Stimulated activated CD8-positive, alpha-beta memory T cell treated with anti-CD3 and anti-CD28 coated beads, Interleukin-7, amount 100 ng/mL, for 4 hours (primary cell): ENCODE measurements around the gene DLGAP1.
"Not testable (repeated sequence)": the region's sequence is repeated elsewhere in the genome, so short reads cannot be mapped to it uniquely, and the experiment has no call there.

Experiments used
- DNase-seq, 2 donors: peaks; one replicate each; pipeline ENCODE4 v3.0.0-alpha.2; 2020; ENCODE audit warnings: low read depth in 2 of 2

DLGAP1 gene

DNA sequence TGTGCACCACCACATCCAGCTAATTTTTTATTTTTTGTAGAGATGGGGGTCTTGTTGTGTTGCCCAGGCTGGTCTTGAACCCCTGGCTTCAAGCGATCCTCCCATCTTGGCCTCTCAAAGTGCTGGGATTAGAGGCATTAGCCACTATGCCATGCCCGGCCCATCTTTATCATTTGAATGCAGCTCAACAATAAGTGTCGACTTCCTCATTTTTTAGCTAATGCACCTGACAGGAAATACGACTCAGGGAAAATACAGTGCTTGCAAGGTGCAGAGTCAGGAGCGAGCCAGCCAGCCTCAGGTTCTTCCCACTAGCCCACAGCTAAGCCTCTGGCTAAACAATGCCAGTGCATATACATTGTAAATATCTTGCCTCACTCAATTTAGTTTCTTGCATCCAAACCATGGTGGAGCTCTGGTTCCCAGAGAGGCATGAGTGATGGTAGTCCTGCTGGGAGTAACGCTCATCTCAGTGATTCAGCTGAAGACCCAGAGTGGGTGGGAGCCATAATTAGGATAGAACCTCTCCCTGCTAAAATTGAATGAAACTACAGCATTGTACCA lies 870.1 kb downstream of the DLGAP1 start:
- no peak for DNase-seq

DNA sequence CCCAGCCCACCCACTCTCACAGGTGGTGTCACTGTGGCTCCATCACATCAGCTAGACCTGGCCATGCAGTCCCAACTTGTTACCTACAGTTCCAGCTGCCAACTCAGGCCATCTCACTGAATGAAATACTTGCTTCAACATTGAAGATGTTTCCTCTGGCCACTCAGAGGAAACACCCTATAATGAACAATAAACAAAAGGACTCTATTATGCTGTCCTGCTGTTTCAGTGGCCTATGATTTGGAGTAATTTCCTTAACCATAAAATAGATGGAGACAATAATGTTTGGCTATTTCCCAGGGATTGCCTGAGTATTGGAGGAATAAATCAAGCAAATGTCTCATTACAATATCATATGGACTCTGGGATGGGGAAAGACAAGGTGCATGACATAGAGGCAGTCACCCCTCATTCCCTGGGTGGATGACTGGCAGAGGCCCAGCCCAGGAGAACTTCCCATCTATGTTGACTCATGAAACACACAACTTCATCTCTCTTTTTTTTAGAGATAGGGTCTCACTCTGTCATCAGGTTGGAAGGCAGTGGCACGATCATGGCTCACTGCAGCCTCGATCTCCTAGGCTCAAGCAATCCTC lies 870.7 kb downstream of the DLGAP1 start:
- no peak for DNase-seq

DNA sequence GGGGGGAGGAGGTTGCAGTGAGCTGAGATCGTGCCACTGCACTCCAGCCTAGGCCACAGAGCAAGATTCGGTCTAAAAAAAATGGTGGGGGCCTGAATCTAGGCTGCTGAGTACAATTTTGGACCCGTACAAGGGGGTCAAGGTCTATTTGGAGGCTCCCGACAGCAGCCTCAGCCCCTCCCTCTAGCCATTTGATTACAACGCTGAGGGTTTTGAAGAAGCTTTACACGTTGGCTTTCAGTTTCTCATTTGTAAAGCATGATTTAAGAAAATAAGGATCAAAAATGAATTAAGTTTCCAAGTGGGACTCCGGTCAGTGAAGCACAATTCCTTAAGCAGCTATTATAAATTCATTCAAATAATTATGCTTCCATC lies 871.2 kb downstream of the DLGAP1 start:
- DNase-seq = no peak

DNA sequence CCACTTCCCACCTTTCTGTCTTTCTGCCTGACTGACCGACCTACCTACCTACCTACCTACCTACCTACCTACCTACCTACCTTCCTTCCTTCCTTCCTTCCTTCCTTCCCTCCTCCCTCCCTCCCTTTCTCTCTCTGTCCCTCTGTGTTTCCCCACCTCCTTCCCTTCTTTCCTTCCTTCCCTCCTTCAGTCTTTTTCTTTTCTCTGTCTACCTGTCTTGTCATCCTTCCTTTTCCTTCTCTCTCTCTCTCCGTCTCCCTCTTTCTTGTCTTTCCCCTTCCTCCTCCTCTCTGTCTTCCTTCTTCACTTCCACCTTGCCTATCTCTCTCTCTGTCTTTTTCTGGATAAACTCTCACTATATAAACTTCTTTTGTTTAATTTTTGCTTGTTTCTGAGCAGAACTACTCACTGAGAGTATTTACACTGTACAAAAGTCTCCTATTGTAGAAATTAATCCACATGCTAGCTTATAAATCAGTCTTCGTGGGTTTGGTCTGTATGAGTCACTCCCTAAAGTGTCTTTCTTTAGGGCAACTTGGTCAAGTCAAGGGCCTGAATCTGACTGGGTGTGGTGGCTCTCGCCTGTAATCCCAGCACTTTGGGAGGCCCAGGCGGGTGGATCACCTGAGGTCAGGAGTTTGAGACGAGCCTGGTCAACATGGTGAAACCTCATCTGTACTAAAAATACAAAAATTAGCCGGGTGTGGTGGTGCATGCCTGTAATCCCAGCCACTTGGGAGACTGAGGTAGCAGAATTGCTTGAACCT lies 871.8 kb downstream of the DLGAP1 start:
- DNase-seq = not testable (repeated sequence)

DNA sequence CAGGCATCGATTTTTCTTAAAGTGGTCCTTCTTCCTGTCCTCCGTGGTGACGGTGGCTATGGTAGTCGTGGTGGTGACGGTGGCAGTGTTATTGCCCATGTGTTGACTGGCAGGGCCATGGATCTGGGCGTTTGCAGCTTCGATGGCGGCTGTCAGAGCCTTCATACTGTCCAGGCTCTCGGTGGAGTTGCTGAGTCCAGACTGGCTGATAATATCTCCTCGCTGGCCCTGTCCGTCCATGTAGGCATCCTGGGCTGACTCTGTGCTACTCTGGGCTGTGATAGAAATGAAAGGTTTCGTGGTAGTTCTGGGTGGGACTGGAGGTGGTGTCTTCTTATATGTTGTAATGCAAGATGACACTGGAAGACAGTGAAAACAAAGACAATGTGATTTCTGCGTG lies 873.2 kb downstream of the DLGAP1 start:
- DNase-seq = no peak

DNA sequence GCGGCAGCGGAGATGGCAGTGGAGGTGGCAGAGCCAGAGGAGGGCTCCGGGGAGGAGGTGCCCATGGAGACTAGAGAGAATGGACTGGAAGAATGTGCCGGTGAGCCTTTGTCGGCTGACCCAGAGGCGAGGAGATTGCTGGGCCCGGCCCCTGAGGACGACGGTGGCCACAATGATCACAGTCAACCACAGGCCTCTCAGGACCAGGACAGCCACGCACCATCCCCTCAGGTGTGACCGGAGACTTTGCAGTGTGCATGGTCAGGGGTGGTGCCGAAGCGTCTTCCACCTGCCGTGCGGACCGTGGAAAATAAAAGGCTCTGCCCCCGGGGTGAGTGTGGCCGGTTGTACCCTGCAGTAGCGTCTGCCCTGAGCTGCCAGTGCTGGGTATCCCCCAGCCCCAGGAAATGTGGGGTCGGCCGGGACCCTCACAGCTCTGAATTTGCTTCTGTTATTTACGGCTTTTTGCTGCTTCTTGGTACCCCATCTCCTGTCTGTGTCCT lies 874.5 kb downstream of the DLGAP1 start:
- DNase-seq = not testable (repeated sequence)

DNA sequence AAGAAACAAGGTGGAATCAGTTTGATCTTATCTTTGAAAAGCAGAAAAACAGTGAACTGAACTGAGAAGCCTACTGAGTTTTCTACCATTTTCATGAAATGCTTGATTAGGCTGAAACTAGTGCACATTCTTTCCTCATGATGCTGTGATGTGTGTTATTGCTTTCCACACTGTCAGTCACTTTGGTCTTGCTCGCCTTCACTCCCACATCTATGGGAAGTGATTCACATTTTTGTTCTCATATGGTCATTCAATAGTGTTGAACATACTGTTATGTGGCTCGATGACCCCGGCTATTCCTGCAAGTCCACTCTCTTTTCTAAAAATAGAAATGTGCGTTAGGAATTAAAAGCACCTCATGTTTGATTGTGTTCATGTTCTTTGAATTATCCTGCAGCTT lies 875.4 kb downstream of the DLGAP1 start:
- no peak for DNase-seq

DNA sequence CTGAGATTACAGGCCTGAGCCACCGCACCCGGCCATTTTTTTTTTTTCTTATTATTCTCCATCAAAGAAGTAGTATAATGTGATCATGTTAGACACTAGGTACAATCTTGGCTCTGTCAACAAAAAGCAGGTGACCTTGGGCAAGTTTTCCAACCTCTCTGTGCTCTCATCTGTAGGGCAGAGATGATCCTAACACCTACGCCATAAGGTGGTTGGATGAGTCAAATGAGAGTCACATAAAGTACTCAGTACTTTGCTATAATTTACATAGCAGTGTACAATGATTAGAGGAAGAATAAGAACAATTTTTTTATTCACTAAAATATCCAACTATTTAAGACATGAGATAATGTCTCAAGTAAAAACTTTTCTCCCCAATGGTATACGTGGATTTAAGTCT lies 876.5 kb downstream of the DLGAP1 start:
- DNase-seq = no peak

DNA sequence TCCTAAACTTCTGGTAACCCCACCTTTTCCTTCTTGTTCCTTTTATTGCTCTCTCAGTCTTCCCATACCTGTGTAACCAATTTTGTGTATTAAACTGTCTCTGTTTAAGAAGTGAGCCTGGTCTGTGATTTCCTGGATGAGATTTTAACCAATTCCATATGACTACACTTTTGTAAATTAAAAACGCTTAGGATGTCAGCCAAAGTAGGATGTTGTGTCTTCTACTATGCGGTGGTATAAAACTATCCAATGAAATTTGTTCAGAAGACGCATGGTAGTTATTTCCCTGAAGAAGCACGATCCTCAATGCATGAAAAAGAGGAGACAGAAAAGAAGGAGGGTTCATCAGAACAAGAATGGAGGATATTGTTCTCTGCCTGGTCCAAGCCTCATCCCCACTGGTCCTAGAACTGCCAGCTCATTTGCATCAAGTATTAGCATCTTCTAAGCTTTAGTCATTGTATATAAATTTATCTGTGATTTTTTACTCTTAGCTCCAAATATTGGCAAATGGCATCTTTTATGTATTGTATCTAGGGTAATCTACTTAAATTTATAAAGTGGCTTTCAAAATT lies 877.7 kb downstream of the DLGAP1 start:
- DNase-seq = no peak

DNA sequence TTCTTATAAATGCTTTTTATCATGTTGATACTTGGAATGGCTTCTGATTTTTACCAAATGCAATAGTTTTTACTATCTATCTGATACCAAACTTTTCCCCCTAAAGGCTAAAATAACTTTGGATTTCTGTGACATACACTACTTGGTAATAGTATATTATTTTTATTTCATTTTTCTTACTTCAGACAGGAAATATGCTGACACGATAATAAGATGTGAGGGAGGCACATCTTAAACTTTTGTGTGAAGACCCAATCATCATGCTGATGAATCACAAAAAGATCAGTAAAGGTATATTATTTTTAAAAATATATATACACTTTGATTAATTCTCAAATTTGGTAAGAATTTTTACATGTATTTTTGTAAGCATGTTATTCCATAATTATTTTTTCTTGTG lies 882.3 kb downstream of the DLGAP1 start:
- DNase-seq = no peak

DNA sequence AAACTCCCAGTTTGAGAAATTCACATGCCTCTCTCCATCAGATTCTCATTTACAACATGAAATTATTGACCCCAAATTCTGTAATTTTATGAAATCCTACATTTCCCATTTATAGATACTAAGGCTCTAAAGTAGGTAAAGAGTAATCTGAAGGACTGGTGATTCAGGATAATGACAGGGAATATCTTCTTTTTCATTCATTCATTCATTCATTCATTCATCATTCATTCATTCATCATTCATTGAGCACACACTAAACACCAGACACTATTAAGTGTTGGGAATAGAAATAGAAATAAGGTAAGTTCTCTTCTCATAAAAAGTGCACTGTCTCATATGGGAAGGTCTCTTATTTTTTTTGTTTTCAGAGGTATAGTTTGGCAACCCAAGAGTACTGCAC lies 888.3 kb downstream of the DLGAP1 start:
- DNase-seq = no peak

DNA sequence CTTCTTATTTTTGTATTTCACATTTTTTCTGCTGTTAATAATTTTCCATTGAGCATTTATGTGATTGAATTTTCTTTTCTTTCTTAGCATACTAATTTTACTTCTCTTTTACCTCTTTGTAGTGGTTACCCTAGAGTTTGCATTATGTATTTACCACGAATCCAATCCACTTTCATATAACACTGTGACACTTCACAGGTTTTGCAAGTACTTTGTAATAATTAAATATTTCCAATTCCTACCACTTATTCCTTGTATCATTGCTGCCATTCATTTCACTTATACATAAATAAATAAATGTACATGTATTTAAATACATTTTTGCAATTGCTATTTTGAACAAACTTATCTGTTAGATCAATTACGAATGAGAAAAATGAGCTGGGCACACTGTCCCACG lies 894.4 kb downstream of the DLGAP1 start:
- DNase-seq = no peak

DNA sequence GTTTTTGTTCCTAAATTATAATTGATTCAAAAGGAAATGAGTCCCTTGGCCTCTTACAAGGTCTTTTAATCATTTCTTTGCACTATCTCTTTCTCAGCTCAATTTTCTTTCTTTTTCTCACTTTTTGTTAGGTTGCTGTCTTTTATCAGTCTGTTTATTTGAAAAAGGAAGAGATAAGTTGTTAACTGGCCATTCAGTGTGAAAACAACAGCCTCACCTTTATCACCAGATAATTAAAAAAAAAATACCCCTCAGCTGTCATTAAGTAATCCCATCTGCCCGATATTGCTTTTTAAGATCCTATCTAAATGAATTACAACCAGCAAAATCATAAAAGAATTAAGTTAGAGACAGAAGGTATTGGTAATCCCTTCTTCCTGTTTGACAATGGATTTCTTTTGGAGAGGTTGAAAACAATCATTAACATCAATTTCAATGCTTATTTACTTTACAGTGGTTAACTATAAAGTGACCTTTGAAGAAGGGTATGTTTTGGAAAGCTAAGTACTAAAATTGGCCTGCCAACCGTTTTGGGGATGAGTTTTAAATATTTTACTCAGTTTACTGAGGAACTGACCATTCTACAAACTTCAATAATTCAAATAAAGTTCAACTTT lies 900.2 kb downstream of the DLGAP1 start:
- no peak for DNase-seq

DNA sequence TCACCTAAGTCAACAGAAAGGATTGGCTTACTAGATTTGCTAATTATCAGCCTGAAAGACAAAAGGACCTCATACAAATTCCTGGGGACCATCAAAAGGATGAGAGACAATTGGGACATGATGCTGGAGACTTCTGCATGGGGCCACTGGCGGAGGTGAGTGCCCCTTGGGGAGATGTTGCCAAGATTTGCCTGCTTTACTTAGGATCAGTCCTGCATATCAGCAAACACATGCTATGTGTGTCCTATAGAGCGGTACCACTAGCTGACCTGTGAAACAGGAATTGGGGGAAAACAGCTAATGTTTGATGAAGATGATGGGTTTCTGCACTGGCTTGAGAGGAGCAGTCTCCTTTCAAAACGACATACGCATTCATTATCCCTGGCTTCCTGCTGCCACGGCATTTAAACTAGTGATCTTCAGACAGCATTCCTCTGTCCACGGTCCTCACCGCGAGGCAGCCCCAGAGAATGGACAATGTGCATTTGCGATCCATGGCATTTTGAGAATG lies 901.0 kb downstream of the DLGAP1 start:
- no peak for DNase-seq

DNA sequence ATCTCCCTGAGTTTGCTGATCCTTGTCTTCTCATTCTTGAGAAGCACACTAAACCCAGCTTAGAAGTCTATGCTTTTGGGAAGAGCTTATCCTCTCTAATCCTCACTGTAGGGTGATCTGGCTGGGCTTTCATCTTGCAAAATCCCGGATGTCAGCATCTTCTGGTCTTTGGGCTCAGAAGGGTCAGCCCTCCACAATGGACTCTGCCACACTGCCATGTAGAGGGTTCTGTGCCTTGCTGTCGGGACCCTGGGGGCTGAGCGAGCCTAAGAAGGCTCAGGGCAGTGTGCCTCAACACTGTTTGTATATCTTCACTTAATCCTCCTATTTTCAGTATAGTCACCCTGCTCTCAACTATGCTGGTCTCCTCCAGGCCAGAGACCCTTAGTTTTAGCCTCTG lies 902.8 kb downstream of the DLGAP1 start:
- DNase-seq = no peak

DNA sequence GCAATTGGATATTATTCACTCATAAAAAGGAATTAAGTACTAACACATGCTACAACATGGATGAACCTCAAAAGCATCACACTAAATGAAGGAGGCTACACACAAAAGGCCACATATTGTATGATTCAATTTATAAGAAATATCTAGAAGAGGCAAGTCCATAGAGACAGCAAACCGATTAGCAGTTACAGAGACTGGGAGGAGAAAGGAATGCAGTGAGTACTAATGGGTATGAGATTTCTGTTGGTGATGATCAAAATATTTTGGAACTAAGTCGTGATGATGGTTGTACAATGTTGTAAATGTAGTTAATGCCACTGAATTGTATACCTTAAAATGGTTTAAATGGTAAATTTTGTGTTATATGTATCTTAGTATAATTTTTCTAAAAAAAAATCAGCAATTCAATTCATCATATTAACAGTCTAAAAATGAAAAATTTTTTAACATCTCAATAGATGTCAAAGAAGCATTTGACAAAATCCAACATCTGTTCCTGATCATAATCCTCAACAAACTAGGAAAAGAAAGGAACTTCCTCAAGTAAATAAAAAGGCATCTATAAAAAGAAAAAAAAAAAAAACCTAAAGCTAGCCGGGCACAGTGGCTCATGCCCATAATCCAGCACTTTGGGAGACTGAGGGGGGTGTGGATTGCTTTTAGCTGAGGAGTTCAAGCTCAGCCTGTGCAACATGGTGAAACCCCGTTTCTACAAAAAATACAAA lies 907.1 kb downstream of the DLGAP1 start:
- no peak for DNase-seq

DNA sequence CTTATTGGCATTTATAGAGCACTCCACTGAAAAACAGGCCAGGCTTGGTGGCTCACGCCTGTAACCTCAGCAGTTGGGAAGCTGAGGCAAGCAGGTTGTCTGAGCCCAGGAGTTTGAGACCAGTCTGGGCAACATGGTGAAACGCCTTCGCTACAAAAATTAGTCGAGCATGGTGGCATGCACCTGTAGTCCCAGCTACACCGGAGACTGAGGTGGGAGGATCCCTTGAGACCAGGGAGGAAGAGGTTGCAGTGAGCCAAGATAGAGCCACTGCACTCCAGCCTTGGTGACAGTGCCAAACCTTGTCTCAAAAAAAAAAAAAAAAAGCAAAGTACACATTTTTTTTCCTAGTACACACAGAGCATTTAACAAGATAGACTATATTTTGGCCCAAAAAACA lies 909.0 kb downstream of the DLGAP1 start:
- DNase-seq = no peak

DNA sequence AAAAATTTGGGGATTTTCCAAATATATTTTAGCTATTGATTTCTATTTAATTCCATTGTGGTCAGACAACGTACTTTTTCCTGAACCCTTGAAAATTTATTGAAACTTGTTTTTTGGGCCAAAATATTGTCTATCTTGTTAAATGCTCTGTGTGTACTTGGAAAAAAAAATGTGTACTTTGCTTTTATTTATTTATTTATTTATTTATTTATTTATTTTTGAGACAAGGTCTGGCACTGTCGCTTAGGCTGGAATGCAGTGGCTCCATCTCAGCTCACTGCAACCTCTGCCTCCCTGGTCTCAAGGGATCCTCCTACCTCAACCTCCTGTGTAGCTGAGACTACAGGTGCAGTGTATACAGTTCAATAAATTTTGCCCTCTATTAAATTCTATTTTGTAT lies 910.6 kb downstream of the DLGAP1 start:
- DNase-seq = no peak

DNA sequence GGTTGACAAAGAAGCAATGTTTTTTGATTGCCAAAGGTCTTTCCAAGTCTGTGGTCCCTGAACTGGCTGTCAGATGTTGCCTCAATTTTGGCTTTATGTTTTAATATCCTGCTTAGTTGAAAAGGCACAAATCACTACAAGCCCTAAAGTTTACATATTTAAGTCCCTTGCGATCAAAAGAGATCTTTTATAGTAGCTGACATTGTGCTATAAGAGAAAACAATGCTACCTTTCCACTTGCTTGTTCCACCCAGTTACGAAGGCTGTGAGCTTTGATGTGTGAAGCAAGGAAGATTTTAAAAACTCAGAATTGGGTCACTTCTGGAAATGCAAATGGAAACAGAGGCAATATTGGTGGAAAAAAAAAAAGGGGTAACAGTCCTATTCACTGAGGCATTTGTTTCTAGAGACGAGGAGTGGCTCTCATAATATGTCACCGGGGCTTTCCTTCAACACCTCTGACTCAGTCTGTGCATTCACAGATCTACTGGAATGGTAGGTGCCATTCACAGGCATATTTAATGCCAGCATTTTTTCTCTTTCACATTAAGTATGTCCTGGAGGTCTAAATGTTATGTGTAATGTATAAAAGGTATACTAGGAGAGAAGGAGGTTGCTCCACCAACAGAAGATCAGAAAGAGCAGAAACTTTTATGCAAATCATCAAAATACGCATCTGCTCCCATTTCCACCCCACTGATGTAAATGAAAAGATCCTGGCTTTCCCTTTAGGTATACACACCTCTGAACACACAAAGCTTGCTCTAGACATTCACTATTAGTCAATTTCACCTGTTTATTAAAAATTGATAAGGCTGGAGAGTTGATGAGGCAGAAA lies 913.3 kb downstream of the DLGAP1 start:
- DNase-seq = no peak

DNA sequence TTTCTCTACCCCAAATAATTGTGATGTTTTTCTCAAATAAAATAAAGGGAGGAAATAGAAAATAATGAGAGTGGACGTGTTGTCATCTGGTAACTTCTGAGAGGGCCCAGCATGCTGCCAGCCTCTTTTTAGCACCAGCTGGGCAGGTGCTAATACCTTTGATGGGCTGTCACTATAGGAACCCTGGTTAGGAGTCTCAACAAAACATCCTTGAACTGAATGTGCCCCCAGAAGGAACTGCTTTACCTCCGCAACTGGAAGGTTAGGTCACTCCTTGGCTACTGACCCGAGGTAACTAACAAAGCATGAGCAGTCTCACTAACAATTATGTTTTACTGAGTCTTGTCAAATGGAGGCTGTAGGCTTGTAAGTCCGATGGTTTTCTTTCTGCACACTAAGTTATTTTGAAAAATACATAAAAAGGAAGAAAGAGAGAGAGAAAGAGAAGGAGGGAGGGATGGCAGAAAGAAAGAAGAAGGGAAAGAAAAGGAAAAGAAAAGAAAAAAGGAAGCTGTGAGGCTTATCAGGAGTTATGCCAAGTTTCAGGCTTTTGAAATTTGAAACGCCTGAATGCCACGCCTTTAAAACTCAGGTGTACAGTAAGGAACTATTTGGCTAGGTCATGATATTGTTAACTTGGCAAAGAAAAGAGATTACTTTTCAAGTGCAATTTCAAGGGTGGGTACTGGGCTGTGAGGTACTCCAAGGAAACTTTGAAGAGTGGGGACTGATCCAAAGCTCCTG lies 914.1 kb downstream of the DLGAP1 start:
- DNase-seq = no peak
